Activated CD4-positive, CD25-positive, alpha-beta regulatory T cell treated with anti-CD3 and anti-CD28 coated beads, Interleukin-2, amount 50 U/mL, for 24 hours (primary cell): Measurements from ENCODE around the gene CAPN15.

Experiments
- ATAC-seq, 2 donors: fragments of 150-1000 bp; cut with Tn5 transposase; one replicate each; pipeline ENCODE4 v1.10.0; 2021; ENCODE audit warnings: mild to moderate bottlenecking in 1 of 2, moderate library complexity in 1 of 2

The CAPN15 gene

DNA sequence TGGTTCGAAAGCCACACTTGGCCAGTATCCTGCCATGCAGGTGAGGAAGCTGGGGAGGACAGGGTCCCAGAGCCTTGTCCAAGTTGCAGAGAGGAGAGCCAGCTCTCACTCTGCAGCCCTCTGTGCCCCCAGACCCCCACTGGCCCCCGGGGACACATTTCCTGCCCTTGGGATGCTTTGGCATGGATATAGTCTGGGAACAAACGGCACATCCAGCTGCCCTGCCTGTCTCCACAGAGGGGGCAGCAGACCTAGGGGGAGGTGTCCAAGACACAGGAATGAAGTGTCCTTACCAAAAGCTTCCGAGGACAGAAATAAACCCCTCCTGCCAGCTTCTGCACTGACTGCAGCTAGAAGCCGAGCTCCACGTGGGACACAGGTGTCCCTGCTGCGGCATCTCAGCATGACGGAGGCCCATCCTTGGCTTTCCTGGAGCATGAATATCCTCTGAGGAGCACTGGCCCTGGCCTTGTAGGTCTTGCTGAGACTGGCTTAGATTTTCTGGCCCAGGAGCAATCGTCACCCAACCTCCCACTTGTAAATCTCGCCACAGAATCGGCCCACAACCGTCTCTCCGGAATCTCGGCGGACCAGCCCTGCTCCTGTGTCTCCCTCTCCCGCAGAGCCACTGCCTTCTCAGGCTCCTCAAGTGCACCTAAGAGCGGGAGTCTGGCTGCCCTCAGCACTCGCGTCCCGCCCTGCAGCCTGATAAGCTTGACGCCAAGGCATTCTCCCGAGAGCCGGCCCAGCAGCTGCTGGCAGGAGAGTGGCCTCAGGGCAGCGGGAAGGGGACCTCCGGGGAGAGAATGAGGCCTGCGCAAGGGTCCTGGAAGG, 1.1 kb upstream of the CAPN15 start:
- ATAC-seq = no peak

- no peak for ATAC-seq
Observed at GRCh38 chr16:528111-529011, 849 bp downstream of the CAPN15 start.

DNA sequence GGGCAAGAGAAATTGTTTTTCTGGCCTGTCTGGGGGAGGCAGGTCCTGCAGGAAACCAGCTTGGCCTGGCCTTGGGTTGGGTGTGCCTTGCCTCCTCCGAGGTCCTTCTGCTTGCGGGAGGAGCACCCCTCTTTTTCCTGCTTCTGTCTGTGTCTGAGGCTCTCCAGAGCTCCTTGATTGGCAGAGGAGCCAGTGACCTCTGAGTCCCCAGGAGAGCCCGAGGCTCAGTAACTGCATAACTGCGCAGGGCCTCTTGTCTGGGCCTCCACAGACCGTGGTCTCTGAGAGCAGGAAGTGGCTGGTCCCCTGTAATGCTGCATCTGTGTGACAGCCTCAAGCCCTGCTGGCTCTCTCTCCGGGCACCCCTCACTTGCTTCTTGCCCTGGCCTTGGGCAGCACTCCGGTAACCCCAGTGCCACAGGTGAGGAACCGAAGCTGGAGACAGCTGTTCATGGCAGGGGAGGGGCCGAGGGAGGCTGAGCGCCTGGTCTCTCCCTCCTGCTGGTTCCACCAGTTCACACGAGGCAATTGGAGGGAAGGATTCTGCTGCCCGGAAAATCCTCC, 1.6 kb downstream of the CAPN15 start:
- no peak for ATAC-seq

GRCh38 chr16:530111-530817, 2.8 kb downstream of the CAPN15 start:
- ATAC-seq = no peak

GRCh38 chr16:531494-532125, 4.1 kb downstream of the CAPN15 start:
- no peak for ATAC-seq

GRCh38 chr16:533391-534123, 6.0 kb downstream of the CAPN15 start:
- no peak for ATAC-seq

DNA sequence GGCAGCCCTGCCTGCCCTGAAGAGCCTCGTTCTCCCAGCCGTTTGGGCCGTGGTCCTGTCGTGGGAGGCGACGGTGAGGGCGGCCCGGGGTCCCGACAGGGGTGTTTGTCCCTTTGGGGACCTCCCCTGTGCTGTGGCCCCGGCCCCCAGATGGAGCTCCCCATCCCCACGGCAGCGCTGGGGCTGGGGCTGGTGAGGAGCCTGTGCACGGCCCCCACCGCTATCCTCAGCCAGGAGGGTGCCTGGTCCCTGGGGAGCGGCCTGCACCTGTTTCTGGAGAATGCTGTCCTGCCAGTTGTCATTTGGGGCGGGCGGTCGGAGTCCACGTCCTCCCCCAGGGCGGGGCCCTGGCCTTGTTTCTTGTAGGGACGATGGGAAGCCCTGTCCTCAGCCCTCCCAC, 6.6 kb downstream of the CAPN15 start:
- ATAC-seq = no peak

DNA sequence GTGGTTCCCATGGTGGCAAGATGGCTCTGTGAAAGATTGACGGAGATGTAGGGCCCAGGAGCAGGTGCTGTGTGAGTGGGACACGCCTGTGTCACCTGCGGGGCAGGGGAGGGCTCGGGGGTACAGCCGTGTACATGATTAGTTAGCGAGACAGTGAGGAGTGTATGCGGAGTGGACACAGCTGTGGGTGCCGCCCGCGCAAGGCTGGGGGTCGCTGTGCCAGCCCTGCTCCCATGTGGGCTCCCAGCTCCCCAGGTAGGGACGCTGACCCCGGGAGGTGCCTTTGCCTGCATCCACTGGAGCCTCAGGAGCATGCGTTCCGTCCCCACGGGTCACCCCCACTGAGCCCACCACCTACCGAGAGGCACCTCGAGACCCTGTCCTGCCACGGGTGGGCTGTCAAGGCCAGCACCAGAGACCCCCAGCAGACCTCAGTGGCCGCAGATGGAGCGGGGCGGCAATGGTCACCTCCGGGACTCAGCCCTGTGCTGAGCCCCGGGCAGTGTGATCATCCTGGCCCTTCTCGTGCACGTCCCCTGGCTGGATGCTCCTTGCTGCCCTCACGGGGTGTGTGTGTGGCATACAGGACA, 7.4 kb downstream of the CAPN15 start:
- no peak for ATAC-seq

DNA sequence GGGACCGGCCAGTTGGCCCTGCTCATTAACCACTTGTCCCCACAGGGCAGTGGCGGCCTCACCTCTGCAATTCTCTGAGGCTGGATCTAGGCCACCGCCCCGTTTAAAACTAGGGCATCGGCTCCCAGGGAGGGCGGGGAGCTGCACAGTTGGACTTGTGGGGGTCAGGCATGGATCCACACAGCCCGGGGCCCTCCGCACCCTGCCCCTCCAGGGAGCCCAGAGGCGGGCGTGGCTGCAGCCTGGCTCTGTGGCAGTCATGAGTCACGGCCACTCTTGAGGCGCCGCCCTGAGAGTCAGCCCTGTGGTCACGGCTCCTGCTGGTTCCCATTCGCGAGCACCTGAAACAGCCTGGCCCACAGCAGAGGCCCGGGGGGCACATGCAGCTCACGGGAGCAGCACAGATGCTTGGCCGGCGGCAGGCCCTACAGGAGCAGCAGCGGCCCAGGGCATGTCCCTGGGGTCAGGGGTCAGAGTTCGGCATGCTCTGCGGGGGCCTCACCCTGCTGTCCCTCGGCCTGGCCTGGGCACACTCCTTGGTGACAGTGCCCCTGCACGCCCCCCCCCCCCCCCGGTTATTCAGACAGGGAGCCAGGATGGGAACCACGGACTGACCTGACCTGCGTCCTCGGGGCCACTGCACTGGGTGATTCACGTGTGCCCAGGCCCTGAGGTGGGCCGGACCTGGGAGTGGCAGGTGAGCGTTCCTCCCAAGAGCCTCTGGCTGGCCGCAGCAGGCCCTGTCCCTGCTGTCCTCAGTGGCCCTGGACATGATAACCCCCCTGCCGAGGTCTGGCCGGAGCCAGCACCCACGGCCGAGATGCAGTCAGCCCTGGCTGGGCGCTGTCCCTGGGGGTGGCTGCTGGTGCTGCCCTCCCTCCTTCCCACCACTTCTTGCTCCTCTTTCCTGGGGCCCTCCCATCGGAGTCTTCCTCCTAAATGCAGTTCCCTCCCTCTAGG, 8.2 kb downstream of the CAPN15 start:
- no peak for ATAC-seq

GRCh38 chr16:536746-537145, 9.2 kb downstream of the CAPN15 start:
- ATAC-seq = no peak

DNA sequence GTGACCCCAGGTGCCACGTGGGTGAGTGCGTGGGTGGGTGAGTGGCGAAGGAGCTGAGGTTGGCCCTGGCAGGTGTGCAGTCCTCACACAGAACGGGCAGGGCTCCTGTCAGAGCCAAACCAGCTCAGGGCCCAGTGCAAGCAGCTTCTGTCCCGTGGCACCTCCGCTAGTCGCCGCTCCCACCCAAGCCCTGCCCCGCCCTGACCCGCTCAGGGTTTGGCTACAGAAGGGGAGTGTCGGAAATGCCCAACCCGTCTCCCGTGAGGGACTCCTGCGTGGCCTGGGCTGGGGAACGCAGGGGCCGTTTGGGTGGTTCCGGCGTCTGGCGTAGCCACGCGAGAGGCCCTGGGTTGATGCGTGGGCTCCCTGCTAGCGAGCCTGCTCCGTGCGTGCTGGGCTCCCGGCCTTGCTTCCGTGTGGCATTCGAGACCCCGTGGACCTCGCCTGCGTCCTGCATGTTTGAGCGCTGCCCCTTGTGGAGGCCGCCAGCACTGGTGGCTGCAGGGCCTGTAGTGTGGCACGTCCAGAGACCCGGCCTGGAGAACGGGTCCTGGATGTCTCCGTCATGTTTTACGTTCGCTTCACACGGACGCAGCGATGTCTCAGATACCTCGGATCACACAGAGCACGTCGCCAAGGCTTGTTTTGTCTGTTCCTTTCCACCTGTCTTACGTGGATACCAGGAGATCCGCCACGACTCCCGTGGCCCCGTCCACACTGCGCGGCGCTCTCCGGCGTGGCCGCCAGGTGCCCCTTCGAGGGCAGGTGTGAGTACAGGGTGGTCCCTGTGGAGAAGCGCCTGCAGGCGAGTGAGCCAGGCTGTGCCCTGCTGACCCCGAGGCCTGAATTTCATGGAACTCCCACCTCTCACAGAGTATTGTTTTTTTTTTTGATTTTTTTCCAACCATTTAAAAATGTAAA, 10.2 kb downstream of the CAPN15 start:
- no peak for ATAC-seq

- ATAC-seq = no peak
Observed at GRCh38 chr16:539901-540530, 12.5 kb downstream of the CAPN15 start.

- no peak for ATAC-seq
Observed at GRCh38 chr16:540645-541340, 13.3 kb downstream of the CAPN15 start.

DNA sequence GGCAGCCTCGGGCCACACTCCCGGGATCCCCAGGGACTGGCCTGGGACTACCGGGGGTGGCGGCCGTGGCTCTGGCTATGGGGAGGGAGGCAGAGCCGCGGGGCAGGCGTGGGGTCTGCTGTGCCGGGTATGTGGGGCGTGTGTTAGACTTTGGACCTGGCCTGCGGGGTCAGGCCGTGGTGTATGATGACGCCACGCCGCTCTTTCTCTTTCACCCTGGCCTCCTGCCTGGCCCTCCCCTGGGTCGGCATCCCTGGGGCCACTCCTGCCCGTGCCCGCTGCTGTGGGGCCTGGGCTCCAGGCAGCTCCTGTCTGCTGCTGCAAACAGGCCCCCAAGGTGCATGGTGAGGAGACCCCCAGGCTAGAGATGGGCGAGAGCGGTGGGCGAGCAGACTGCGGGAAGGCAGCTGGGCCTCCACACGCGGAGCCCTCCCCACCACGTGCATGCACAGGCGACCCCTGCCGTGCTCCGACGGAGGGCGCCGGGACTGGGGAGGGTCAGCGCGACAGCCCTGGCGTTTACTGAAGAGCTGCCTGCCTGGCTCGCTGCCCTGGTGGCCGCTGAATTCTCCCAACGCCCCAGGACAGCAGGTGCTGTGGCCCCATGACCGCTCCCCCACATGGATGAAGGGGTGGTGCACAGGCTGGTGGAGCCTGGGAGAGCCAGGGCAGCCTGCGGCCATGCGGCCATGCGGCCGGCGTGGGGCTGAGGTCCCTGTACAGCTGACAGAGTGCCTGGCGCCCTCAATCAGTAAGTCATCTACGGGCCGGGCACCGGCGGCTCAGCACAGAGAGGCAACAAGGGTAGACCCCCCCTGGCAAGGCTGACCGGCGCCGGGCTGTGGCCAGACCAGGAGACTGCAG, 16.0 kb downstream of the CAPN15 start:
- no peak for ATAC-seq

DNA sequence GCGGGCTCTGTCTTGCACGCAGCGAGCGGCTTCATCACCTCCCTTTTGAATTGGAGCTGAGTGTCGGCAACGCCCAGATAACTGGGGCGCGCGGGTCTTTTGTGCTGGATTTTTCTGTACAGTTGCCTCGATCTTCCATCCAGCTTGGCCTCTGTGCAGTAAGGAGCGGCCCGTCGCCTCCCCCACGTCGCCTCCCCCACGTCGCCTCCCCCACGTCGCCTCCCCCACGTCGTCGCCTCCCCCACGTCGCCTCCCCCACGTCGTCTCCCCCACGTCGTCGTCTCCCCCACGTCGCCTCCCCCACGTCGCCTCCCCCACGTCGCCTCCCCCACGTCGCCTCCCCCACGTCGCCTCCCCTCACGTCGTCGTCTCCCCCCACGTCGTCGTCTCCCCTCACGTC, 17.0 kb downstream of the CAPN15 start:
- no peak for ATAC-seq

DNA sequence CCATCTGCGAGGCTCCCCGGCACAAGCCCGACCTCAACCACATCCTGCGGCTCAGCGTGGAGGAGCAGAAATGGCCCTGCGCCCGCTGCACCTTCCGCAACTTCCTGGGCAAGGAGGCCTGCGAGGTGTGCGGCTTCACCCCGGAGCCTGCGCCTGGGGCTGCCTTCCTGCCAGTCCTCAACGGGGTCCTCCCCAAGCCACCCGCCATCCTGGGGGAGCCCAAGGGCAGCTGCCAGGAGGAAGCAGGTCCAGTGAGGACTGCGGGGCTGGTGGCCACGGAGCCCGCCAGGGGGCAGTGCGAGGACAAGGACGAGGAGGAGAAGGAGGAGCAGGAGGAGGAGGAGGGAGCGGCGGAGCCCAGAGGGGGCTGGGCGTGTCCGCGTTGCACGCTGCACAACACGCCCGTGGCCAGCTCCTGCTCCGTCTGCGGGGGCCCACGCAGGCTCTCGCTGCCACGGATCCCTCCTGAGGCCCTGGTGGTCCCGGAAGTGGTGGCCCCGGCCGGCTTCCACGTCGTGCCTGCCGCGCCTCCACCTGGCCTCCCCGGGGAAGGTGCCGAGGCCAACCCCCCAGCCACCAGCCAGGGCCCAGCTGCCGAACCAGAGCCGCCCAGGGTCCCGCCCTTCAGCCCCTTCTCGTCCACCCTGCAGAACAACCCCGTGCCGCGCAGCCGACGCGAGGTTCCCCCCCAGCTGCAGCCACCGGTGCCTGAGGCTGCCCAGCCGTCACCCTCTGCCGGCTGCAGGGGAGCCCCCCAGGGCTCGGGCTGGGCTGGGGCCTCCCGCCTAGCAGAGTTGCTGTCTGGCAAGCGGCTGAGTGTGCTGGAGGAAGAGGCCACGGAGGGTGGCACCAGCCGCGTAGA, 19.6 kb downstream of the CAPN15 start:
- ATAC-seq = peak; percentile 59 to 60
